Measurements from ENCODE around the gene PTPRN. TPM values are rescaled to one million over a fixed set of nuclear protein-coding genes. Genes with fewer than 3 reads are reported as not detected.

Gene PTPRN
- polyA plus RNA-seq, 2 of the 4 experiments (the other 2 are of a cell fraction), result 0.44 to 1.1 TPM

GRCh38 chr2:219274361-219274921 lies 34.8 kb downstream of the PTPRN start:
- ChIA-PET CTCF (interaction anchor here (0.8 to 16.2 kb wide), 14 partner anchors 11 to 294 kb away, joined by 3 to 540 read pairs (median 6); partner anchors contain the start of genes ABCB6, ANKZF1, ATG9A and CNPPD1), POLR2A (interaction anchor here (0.6 to 2.8 kb wide), 13 partner anchors 10 to 114 kb away, joined by 3 to 65 read pairs (median 7); partner anchors contain the start of genes ABCB6, ANKZF1, ATG9A and CNPPD1)
- ATAC-seq, result peak; percentile 64 to 68
- 6% methylated on average over 6 of the region's 6 CpGs for WGBS (ENCODE audit: missing lambda C conversion rate)
- peak overlapping the region; percentile 29 for H3K4me3 ChIP-seq
- H3K27ac ChIP-seq, result peak overlapping the region; percentile 96 to 99
- H3K4me1 ChIP-seq, result peaks cover 79% of the 10 kb centered on the region
- FAIRE-seq, result peak; percentile 13
- no peaks in the 10 kb centered on the region for H3K9me3 ChIP-seq
- peak overlapping the region; percentile 95 for H3K4me2 ChIP-seq
- TF ChIP-seq CTCF (IDR thresholded peaks at IDR 0.05), result no peak
- TF ChIP-seq KDM5A (IDR thresholded peaks at IDR 0.05), result no peak
- peak in 1 of 2 experiments; percentile 74; a peak in 2 of 5 replicates for TF ChIP-seq EP300 (IDR thresholded peaks at IDR 0.05)
- TF ChIP-seq E2F6 (IDR thresholded peaks at IDR 0.05; ENCODE audit: borderline replicate concordance, low read depth), result no peak
- no peak for TF ChIP-seq FOSB (CRISPR knock-in tag; IDR thresholded peaks at IDR 0.05)
- no peak for TF ChIP-seq ZFP36 (IDR thresholded peaks at IDR 0.05; ENCODE audit: borderline replicate concordance, partially characterized antibody)
- TF ChIP-seq SREBF2 (IDR thresholded peaks at IDR 0.05), result no peak
- no peak for TF ChIP-seq ESRRA (IDR thresholded peaks at IDR 0.05; ENCODE audit: borderline replicate concordance, low read length)
- TF ChIP-seq ATOH8 (CRISPR knock-in tag; IDR thresholded peaks at IDR 0.05; ENCODE audit: low read depth), result no peak
- TF ChIP-seq RAD21 (conservative IDR thresholded peaks at IDR 0.05 in 1 of 2, IDR thresholded peaks at IDR 0.05 in 1 of 2), result peak; percentile 2 to 23; a peak in 1 of 5 replicates
- no peak for TF ChIP-seq RNF2 (IDR thresholded peaks at IDR 0.05; ENCODE audit: borderline replicate concordance, low read depth)
- no peak for TF ChIP-seq CBX8 (IDR thresholded peaks at IDR 0.05)
- TF ChIP-seq CEBPB (IDR thresholded peaks at IDR 0.05), result peak in 1 of 2 experiments; percentile 32; a peak in 1 of 4 replicates
- TF ChIP-seq FOSL2 (IDR thresholded peaks at IDR 0.05), result peak; percentile 28; the same call in 1 of the 2 replicates
- TF ChIP-seq FOSL2 (CRISPR knock-in tag; IDR thresholded peaks at IDR 0.05), result peak; percentile 75
- no peak for TF ChIP-seq TFCP2L1 (CRISPR knock-in tag; IDR thresholded peaks at IDR 0.05)
- no peak for TF ChIP-seq HDAC2 (IDR thresholded peaks at IDR 0.05)
- peak; percentile 73 for TF ChIP-seq MAX (IDR thresholded peaks at IDR 0.05)
- TF ChIP-seq SMC3 (IDR thresholded peaks at IDR 0.05), result no peak; the same call in 2 of the 3 replicates
- TF ChIP-seq MAFK (IDR thresholded peaks at IDR 0.05; ENCODE audit: partially characterized antibody), result peak; percentile 11
- TF ChIP-seq TP53 (CRISPR knock-in tag; IDR thresholded peaks at IDR 0.05), result no peak
- no peak for TF ChIP-seq NPAS2 (CRISPR knock-in tag; IDR thresholded peaks at IDR 0.05; ENCODE audit: borderline replicate concordance)
- TF ChIP-seq ZNF302 (CRISPR knock-in tag; IDR thresholded peaks at IDR 0.05), result no peak
- TF ChIP-seq RARB (CRISPR knock-in tag; IDR thresholded peaks at IDR 0.05), result no peak
- TF ChIP-seq HOXB5 (CRISPR knock-in tag; IDR thresholded peaks at IDR 0.05), result peak; percentile 24; the same call in 1 of the 2 replicates
- peak in 1 of 2 experiments; percentile 27; a peak in 1 of 5 replicates for TF ChIP-seq JUN (IDR thresholded peaks at IDR 0.05)
- peak; percentile 66; the same call in 1 of the 2 replicates for TF ChIP-seq GATA3 (IDR thresholded peaks at IDR 0.05; ENCODE audit: borderline replicate concordance)
- DNase-seq (ENCODE audit: low read depth in 1 of 2, low spot score in 1 of 2), result peak; percentile 90 to 93
